Cardiac fibroblast (primary cell): Measurements from ENCODE around the gene SNX4.
"Not testable (repeated sequence)": the region's sequence is repeated elsewhere in the genome, so short reads cannot be mapped to it uniquely, and the experiment has no call there.

ENCODE experiments used
- DNase-seq, 2 donors: peaks; one replicate each; pipeline versions ENCODE4 v3.0.0 to v3.0.0-alpha.2; 2010; ENCODE audit warnings: low read depth in 2 of 2
- H3K4me3 ChIP-seq, 2 donors: replicated peaks in 1 of 2; 1 replicate in 1 of 2; 2 replicates in 1 of 2; pipeline ENCODE4 v1.5.1; 2011; ENCODE audit warnings: low read depth in 2 of 2, low read length in 2 of 2, mild to moderate bottlenecking in 2 of 2, moderate library complexity in 1 of 2
- TF ChIP-seq, protein P1 (sequence below): IDR thresholded peaks from one replicate; pipeline ENCODE4 v1.5.1; 2011; ENCODE audit warnings: low read depth, mild to moderate bottlenecking, low read length, inconsistent platforms

The SNX4 gene

DNA sequence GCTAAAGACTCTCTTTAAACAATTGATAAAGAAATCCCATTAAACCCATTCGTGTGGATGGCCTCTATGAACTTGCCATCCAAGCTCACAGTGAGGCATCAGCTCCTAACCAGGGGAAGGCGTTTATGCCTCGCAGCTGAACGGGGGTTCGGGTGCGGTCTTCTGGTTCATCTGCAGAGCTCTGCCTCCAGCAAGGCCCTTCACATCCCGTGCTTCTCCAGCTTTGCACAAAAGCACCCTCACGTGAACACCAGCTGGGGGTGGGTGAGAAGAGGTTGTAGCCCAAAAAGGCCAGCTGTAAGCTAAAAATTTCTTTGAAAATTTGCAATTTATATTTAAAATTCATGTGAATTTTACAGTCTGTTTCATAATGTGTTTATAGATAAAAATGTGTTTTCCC lies 105.3 kb downstream of the SNX4 start:
- DNase-seq: no peak
- TF ChIP-seq, protein P1, sequence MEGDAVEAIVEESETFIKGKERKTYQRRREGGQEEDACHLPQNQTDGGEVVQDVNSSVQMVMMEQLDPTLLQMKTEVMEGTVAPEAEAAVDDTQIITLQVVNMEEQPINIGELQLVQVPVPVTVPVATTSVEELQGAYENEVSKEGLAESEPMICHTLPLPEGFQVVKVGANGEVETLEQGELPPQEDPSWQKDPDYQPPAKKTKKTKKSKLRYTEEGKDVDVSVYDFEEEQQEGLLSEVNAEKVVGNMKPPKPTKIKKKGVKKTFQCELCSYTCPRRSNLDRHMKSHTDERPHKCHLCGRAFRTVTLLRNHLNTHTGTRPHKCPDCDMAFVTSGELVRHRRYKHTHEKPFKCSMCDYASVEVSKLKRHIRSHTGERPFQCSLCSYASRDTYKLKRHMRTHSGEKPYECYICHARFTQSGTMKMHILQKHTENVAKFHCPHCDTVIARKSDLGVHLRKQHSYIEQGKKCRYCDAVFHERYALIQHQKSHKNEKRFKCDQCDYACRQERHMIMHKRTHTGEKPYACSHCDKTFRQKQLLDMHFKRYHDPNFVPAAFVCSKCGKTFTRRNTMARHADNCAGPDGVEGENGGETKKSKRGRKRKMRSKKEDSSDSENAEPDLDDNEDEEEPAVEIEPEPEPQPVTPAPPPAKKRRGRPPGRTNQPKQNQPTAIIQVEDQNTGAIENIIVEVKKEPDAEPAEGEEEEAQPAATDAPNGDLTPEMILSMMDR: no peak
- no peak overlapping the region for H3K4me3 ChIP-seq

DNA sequence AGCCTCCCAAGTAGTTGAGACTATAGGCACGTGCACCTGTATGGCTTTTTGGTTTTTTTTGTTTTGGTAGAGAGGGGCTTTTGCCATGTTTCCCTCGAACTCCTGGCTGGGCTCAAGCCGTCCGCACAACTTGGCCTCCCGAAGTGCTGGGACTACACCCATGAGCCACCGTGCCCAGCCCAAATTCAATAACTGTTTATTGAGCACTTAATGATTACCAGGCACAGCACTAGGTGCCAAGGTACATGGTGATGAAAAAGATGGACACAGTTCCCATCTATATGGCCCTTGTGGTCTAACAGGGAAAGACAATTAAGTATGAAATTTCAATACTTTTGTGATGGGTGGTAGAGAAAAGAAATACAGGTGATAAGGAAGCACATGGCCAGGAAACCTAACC lies 109.1 kb downstream of the SNX4 start:
- no peak overlapping the region for H3K4me3 ChIP-seq
- DNase-seq: no peak
- TF ChIP-seq, protein P1: no peak

DNA sequence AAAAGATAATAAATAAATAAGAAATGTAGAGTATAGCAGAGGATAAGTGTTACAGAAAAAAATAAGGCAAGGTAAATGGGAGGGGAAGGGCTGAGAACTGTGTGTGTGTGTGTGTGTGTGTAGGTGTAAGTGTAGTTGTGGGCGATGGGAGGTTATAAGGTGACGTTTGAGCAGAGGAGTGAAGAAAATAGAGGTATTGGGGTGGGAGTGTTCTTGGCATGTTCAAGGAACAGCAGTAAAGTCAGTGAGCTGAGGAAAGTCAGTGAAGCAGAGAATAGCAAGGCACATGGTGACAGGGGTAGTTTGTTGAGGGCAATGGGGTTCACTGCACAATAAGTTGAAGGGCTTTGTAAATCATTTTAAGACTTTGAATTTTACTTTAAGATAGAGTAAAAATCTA lies 113.9 kb downstream of the SNX4 start:
- TF ChIP-seq, protein P1: no peak

DNA sequence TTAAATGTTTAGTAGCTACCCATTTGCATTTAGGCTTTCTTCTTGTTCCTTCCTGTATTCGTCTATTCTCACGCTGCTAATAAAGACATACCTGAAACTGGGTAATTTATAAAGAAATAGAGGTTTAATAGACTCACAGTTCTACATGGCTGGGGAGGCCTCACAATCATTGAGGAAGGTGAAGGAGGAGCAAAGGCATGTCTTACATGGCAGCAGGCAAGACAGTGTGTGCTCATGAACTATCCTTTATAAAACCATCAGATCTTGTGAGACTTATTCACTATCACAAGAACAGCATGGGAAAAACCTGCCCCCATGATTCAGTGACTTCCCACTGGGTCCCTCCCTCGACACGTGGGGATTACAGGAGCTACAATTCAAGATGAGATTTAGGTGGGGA lies 114.5 kb downstream of the SNX4 start:
- not testable (repeated sequence) for DNase-seq, H3K4me3 ChIP-seq

More for the DNA sequence above, 113.9 kb downstream of the SNX4 start:
- no peak overlapping the region for H3K4me3 ChIP-seq
- DNase-seq: no peak

DNA sequence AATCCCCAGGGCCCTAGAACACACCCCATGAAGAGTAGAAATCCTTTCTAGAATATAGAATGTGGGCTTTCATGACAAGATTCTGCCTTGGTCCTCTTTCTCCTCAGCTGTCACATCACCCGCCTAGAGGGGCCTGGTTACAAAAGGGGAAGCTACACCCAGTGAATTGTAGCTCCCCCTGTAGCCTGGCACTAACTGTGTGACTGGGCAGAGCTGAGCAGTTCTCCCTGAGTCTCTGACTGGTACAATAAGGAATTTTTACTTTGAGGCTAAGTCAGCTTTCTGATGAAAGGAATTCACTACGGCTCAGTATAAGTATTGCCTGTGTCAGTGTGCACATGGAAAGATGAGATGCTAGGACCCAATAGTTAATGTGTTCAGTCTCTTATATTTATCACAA lies 116.2 kb downstream of the SNX4 start:
- no peak overlapping the region for H3K4me3 ChIP-seq
- peak in 1 of 2 donors; percentile 34 for DNase-seq
- TF ChIP-seq, protein P1: peak; percentile 13

DNA sequence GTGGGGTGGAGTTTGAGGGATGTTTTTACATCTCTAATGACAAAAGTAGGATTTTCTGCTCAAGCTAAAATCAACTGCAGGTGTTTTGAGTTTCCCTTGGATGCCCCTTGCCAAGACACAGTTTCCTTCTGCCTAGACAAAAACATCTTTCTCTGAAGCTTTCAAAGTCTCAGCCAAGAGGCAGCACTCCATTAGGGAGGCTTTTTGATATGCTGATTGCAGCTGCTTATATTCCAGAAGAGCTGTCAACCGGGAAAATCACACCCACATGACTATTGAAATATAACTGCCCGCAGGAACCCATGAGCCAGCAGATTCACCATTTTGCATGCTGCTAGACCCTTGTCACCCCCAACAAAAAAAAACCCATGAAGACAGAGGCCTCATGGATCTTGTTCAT lies 117.4 kb downstream of the SNX4 start:
- H3K4me3 ChIP-seq: no peak overlapping the region
- DNase-seq: no peak
- TF ChIP-seq, protein P1: no peak

DNA sequence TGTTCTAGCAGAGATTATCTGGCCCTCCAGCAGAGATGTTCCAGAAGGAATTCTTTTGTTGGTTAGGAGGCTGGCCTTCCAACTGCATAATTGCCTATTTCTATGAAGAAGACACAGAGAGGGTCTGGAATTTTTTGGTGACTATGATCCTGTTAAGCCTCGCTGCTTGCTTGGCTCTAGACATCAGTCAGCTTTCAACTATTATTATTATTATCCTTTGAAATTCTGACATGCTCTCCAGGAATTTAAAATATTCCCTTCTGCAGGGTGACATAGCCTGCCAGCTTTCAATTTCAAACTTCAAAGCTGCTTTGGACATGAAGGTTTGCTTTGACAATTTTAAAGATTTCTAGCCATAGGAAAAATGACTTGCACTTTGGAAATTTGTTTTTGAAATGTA lies 118.6 kb downstream of the SNX4 start:
- H3K4me3 ChIP-seq: no peak overlapping the region
- TF ChIP-seq, protein P1: no peak
- DNase-seq: peak; percentile 17 to 51
